Upper lobe of left lung (tissue), 4 donors: ENCODE results near the gene PCSK1.

Experiments used
- CTCF ChIP-seq, 6 experiments: fragments of 450-650 bp in 4 of 6; fragments of 200-600 bp in 2 of 6; sonication (generic) in 2 of 6; IDR thresholded peaks; one replicate each; pipeline ENCODE4 v1.5.1; 2016 to 2019; ENCODE audit warnings: antibody characterized with exemption in 6 of 6
- POLR2A ChIP-seq, 4 donors: fragments of 450-650 bp; IDR thresholded peaks; one replicate each; pipeline ENCODE4 v1.5.1; 2016 to 2017; ENCODE audit warnings: antibody characterized with exemption in 4 of 4, mild to moderate bottlenecking in 2 of 4
- POLR2AphosphoS5 ChIP-seq, 2 donors: sonication (generic); formaldehyde crosslinking; IDR thresholded peaks; one replicate each; pipeline ENCODE4 v1.5.1; 2017; ENCODE audit warnings: antibody characterized with exemption in 2 of 2

- TF ChIP-seq CTCF (IDR thresholded peaks at IDR 0.05) (no peak), POLR2A (IDR thresholded peaks at IDR 0.05) (no peak), POLR2AphosphoS5 (IDR thresholded peaks at IDR 0.05) (no peak)
Measured at GRCh38 chr5:96407436-96407835, 25.6 kb downstream of the PCSK1 start.
